HEK293T (cell line): ENCODE measurements around the gene IFNAR1.

Source experiments
- CTCF ChIA-PET: fragments of 350-600 bp; formaldehyde crosslinking; extraction: SDS; loops from one replicate; lab custom pipeline; 2021; ENCODE audit warnings: antibody characterized with exemption, inconsistent platforms; lab: Yijun Ruan, JAX
- POLR2A ChIA-PET: fragments of 350-600 bp; formaldehyde crosslinking; extraction: SDS; loops from one replicate; lab custom pipeline; 2020; ENCODE audit warnings: antibody characterized with exemption, inconsistent platforms; lab: Yijun Ruan, JAX
- DNase-seq: peaks from one replicate; pipeline ENCODE4 v3.0.0; 2012; ENCODE audit warnings: mixed read lengths; ENCODE audit errors: extremely low spot score
- ARNT ChIP-seq: fragments of 450-650 bp; IDR thresholded peaks from 2 replicates; pipeline ENCODE4 v1.6.1; 2017; ENCODE audit warnings: mild to moderate bottlenecking
- BHLHE40 ChIP-seq: fragments of 450-650 bp; IDR thresholded peaks from 2 replicates; pipeline ENCODE4 v1.6.1; 2016; ENCODE audit warnings: mild to moderate bottlenecking, moderate library complexity, borderline replicate concordance
- CTBP1 ChIP-seq: fragments of 450-650 bp; IDR thresholded peaks from 2 replicates; pipeline ENCODE4 v1.6.1; 2016; ENCODE audit warnings: borderline replicate concordance
- ELF4 ChIP-seq: fragments of 450-650 bp; IDR thresholded peaks from 2 replicates; pipeline ENCODE4 v1.6.1; 2017; ENCODE audit warnings: antibody characterized with exemption
- FOXA1 ChIP-seq: fragments of 450-650 bp; IDR thresholded peaks from 2 replicates; pipeline ENCODE4 v1.6.1; 2016; ENCODE audit warnings: mild to moderate bottlenecking
- FOXK2 ChIP-seq: fragments of 450-650 bp; IDR thresholded peaks from 2 replicates; pipeline ENCODE4 v1.6.1; 2016; ENCODE audit warnings: mild to moderate bottlenecking
- FOXM1 ChIP-seq: fragments of 450-650 bp; IDR thresholded peaks from 2 replicates; pipeline ENCODE4 v1.6.1; 2017; ENCODE audit warnings: mild to moderate bottlenecking, borderline replicate concordance
- HDGF ChIP-seq: fragments of 450-650 bp; IDR thresholded peaks from 2 replicates; pipeline ENCODE4 v1.6.1; 2017; ENCODE audit warnings: antibody characterized with exemption, borderline replicate concordance
- L3MBTL2 ChIP-seq: fragments of 450-650 bp; conservative IDR thresholded peaks from 2 replicates; pipeline ENCODE4 v1.6.1; 2016; ENCODE audit warnings: mild to moderate bottlenecking
- LEF1 ChIP-seq: fragments of 450-650 bp; IDR thresholded peaks from 2 replicates; pipeline ENCODE4 v1.6.1; 2017; ENCODE audit warnings: mild to moderate bottlenecking, borderline replicate concordance
- NFRKB ChIP-seq: fragments of 450-650 bp; IDR thresholded peaks from 2 replicates; pipeline ENCODE4 v1.6.1; 2016; ENCODE audit warnings: mild to moderate bottlenecking, moderate library complexity
- SP1 ChIP-seq: fragments of 450-650 bp; IDR thresholded peaks from 2 replicates; pipeline ENCODE4 v1.6.1; 2017
- SUZ12 ChIP-seq: fragments of 450-650 bp; IDR thresholded peaks from 2 replicates; pipeline ENCODE4 v1.6.1; 2016; ENCODE audit warnings: mild to moderate bottlenecking
- TARDBP ChIP-seq: fragments of 450-650 bp; IDR thresholded peaks from 2 replicates; pipeline ENCODE4 v1.6.1; 2016
- ZNF384 ChIP-seq: fragments of 450-650 bp; IDR thresholded peaks from 2 replicates; pipeline ENCODE4 v1.6.1; 2016
- TF ChIP-seq, protein P1 (sequence below): fragments of 450-650 bp; IDR thresholded peaks from 2 replicates; pipeline ENCODE4 v1.6.1; 2016

Gene IFNAR1

DNA sequence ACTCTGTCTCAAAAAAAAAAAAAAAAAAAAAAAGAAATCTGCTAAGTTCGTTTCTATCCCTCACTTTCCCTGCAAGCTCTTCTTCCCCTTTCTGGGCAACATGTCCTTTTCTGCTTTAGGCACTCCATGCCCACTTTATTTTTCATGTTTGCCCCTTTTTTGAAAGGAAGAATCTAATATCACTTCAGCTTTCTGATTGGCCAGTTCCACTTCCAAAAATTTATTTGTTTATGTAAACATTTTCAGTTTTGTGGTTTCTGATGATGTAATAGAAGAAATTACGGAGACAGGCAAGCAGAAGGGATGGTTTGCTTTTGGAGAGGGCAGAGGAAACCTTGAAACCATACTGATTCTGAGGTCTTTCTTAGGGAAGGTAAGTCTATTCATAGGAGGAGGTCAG, 15.1 kb downstream of the IFNAR1 start:
- no peak for TF ChIP-seq SP1
- TF ChIP-seq LEF1: no peak
- no peak for TF ChIP-seq FOXA1
- TF ChIP-seq SUZ12: no peak
- no peak for TF ChIP-seq ELF4
- TF ChIP-seq NFRKB: no peak
- no peak for TF ChIP-seq ZNF384
- TF ChIP-seq, protein P1, sequence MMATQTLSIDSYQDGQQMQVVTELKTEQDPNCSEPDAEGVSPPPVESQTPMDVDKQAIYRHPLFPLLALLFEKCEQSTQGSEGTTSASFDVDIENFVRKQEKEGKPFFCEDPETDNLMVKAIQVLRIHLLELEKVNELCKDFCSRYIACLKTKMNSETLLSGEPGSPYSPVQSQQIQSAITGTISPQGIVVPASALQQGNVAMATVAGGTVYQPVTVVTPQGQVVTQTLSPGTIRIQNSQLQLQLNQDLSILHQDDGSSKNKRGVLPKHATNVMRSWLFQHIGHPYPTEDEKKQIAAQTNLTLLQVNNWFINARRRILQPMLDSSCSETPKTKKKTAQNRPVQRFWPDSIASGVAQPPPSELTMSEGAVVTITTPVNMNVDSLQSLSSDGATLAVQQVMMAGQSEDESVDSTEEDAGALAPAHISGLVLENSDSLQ: no peak
- TF ChIP-seq L3MBTL2: no peak
- TF ChIP-seq HDGF: no peak
- TF ChIP-seq CTBP1: no peak
- TF ChIP-seq TARDBP: no peak
- TF ChIP-seq BHLHE40: no peak
- no peak for TF ChIP-seq FOXK2
- no peak for TF ChIP-seq FOXM1
- no peak for TF ChIP-seq ARNT

DNA sequence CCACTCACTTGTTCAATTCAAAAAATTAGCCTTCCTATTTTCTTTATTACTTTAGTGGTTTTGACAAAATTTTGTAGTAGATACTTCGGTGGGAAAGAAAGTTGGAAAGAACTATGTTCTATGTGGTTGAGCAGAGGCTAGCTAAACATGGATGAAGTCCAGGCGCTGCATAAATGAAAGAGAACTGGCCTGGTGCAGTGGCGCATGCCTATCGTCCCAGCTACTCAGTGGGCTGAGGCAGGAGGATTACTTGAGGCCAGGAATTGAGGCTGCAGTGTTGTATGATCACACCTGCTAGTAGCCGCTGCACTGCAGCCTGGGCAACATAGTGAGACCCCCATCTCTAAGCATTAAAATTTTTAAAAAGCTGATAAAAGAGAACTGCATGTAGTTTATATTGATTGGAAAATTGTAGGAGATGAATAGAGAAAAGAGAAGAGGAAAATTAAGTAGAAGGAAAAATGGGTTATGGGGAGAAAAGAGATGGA, 21.0 kb downstream of the IFNAR1 start:
- ChIA-PET CTCF (interaction anchor here (1.0 kb wide), 1 partner anchor 15 kb away, joined by 3 read pairs; no protein-coding TSS in a partner anchor), POLR2A (interaction anchor here (1.2 kb wide), 1 partner anchor 21 kb away, joined by 3 read pairs; the partner anchor contains the start of gene IFNAR1)
- TF ChIP-seq ELF4: no peak
- TF ChIP-seq FOXA1: no peak
- TF ChIP-seq ARNT: no peak
- no peak for TF ChIP-seq HDGF
- TF ChIP-seq LEF1: no peak
- no peak for TF ChIP-seq FOXM1
- TF ChIP-seq, protein P1: no peak
- TF ChIP-seq SUZ12: no peak
- no peak for TF ChIP-seq FOXK2
- no peak for TF ChIP-seq TARDBP
- no peak for TF ChIP-seq BHLHE40
- no peak for DNase-seq

More for the DNA sequence above, 15.1 kb downstream of the IFNAR1 start:
- no peak for DNase-seq
- CTCF ChIA-PET: interaction anchor here (0.6 to 1.0 kb wide), 2 partner anchors 47 to 1792 kb away, joined by 3 read pairs; no protein-coding TSS in a partner anchor
- POLR2A ChIA-PET: interaction anchor here (1.7 kb wide), 1 partner anchor 15 kb away, joined by 6 read pairs; the partner anchor contains the start of gene IFNAR1

DNA sequence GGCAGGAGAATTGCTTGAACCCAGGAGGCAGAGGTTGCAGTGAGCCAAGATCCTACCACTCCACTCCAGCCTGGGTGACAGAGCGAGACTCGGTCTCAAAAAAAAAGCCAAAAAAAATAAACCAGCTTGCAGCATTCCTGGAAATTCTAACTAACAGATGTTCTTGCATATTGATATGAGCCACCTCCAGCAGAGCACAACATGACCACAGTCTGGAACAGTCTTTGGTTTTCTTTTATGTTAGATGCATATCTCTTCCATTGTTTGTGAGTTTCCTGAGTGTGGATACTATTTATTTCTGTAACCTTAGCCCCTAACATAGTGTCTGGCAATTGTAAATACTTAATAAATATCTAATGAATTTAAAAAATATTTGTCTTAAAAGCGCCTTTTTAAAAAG, 23.9 kb downstream of the IFNAR1 start:
- CTCF ChIA-PET: no interaction called here
- no peak for TF ChIP-seq HDGF
- TF ChIP-seq FOXM1: no peak
- TF ChIP-seq LEF1: no peak
- no peak for TF ChIP-seq CTBP1
- no peak for TF ChIP-seq SUZ12
- TF ChIP-seq BHLHE40: no peak
- TF ChIP-seq ZNF384: no peak
- TF ChIP-seq FOXA1: no peak
- no peak for TF ChIP-seq FOXK2
- TF ChIP-seq ELF4: no peak
- TF ChIP-seq, protein P1: no peak
- TF ChIP-seq L3MBTL2: no peak
- no peak for TF ChIP-seq TARDBP
- TF ChIP-seq ARNT: no peak
- TF ChIP-seq SP1: no peak
- TF ChIP-seq NFRKB: no peak
- POLR2A ChIA-PET: interaction anchor here (1.1 kb wide), 1 partner anchor 24 kb away, joined by 3 read pairs; the partner anchor contains the start of gene IFNAR1
- DNase-seq: no peak

DNA sequence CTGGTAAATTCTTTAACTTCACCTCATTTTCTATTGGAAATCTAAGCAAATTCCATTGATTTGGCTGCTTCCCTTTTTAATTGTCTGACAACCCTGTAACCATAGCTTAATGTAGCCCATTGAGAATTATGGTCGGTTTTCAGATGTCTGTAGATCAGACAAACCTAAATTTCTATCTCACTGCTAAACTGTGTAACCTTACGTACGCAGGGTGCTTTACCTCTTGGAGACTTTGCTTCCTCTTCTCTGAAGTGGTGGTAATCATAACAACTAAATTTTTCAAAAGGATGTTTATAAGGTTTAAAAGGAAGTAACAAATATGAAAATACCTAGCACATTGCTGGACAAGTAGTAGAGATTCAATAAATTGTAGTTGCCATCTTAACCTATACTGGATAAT, 25.9 kb downstream of the IFNAR1 start:
- no peak for DNase-seq
- ChIA-PET CTCF (no interaction called here), POLR2A (no interaction called here)
- TF ChIP-seq TARDBP (no peak), FOXA1 (no peak), ARNT (no peak), CTBP1 (no peak), FOXM1 (no peak), LEF1 (no peak), NFRKB (no peak), BHLHE40 (no peak), HDGF (no peak), SUZ12 (no peak), FOXK2 (no peak), ELF4 (no peak), L3MBTL2 (no peak), ZNF384 (no peak)
- TF ChIP-seq, protein P1: no peak

DNA sequence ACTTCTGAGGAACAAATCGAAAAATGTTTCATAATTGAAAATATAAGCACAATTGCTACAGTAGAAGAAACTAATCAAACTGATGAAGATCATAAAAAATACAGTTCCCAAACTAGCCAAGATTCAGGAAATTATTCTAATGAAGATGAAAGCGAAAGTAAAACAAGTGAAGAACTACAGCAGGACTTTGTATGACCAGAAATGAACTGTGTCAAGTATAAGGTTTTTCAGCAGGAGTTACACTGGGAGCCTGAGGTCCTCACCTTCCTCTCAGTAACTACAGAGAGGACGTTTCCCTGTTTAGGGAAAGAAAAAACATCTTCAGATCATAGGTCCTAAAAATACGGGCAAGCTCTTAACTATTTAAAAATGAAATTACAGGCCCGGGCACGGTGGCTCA, 30.6 kb downstream of the IFNAR1 start:
- TF ChIP-seq TARDBP: no peak
- no peak for TF ChIP-seq LEF1
- no peak for TF ChIP-seq SP1
- TF ChIP-seq L3MBTL2: no peak
- TF ChIP-seq FOXM1: no peak
- TF ChIP-seq, protein P1: no peak
- TF ChIP-seq FOXA1: no peak
- TF ChIP-seq FOXK2: no peak
- no peak for TF ChIP-seq BHLHE40
- no peak for TF ChIP-seq ZNF384
- TF ChIP-seq NFRKB: no peak
- TF ChIP-seq CTBP1: no peak
- TF ChIP-seq HDGF: no peak
- no peak for TF ChIP-seq ELF4
- ChIA-PET POLR2A (no interaction called here), CTCF (no interaction called here)
- DNase-seq: no peak
